ENCODE data around the gene DISP2. TPM values are rescaled to one million over a fixed set of nuclear protein-coding genes. Genes with fewer than 3 reads are reported as not detected.

The DISP2 gene
- total RNA-seq = under 1 TPM; 0.08 to 0.14 TPM

GRCh38 chr15:40357723-40358470 lies at the start of gene DISP2:
TSS of gene DISP2 (plus strand) at chr15:40358219. CDS start at chr15:40358322, 103 bp downstream.
- Mint-ChIP-seq H3K4me1 (peaks cover 6% of the 10 kb centered on the region), H3K36me3 (no peaks in the 10 kb centered on the region), H3K27me3 (peaks cover 3% of the 10 kb centered on the region), H3K4me3 (peak within 1 kb of the TSS; percentile 78), H3K27ac (no peak within 1 kb of the TSS), H3K9me3 (no peaks in the 10 kb centered on the region)
- DNase-seq = peak; percentile 93

GRCh38 chr15:40309344-40309862 lies 48.6 kb upstream of the DISP2 start:
- Mint-ChIP-seq H3K27me3 (no peaks in the 10 kb centered on the region), H3K4me1 (peaks cover 39% of the 10 kb centered on the region), H3K9me3 (no peaks in the 10 kb centered on the region), H3K27ac (peak overlapping the region; percentile 96), H3K4me3 (peak overlapping the region; percentile 94), H3K36me3 (no peaks in the 10 kb centered on the region)
- no peak for DNase-seq

- H3K9me3 Mint-ChIP-seq = no peaks in the 10 kb centered on the region
- peak; percentile 69 for DNase-seq
- H3K4me3 Mint-ChIP-seq = peak overlapping the region; percentile 94
- peak overlapping the region; percentile 96 for H3K27ac Mint-ChIP-seq
- peaks cover 37% of the 10 kb centered on the region for H3K4me1 Mint-ChIP-seq
- no peaks in the 10 kb centered on the region for H3K36me3 Mint-ChIP-seq
- H3K27me3 Mint-ChIP-seq = no peaks in the 10 kb centered on the region
These were observed 47.7 kb upstream of the DISP2 start for GRCh38 chr15:40310001-40310959.

- Mint-ChIP-seq H3K27ac (no peak overlapping the region), H3K4me1 (peaks cover 35% of the 10 kb centered on the region), H3K36me3 (no peaks in the 10 kb centered on the region), H3K4me3 (no peak overlapping the region), H3K9me3 (no peaks in the 10 kb centered on the region), H3K27me3 (no peaks in the 10 kb centered on the region)
- no peak for DNase-seq
These were observed 47.0 kb upstream of the DISP2 start for GRCh38 chr15:40310993-40311392.

GRCh38 chr15:40312370-40313158 lies 45.5 kb upstream of the DISP2 start:
- Mint-ChIP-seq H3K27ac (no peak overlapping the region), H3K9me3 (no peaks in the 10 kb centered on the region), H3K4me1 (peaks cover 25% of the 10 kb centered on the region), H3K27me3 (no peaks in the 10 kb centered on the region), H3K4me3 (no peak overlapping the region), H3K36me3 (no peaks in the 10 kb centered on the region)
- no peak for DNase-seq

GRCh38 chr15:40313531-40314398 lies 44.3 kb upstream of the DISP2 start:
- no peak for DNase-seq
- H3K4me3 Mint-ChIP-seq = no peak overlapping the region
- no peaks in the 10 kb centered on the region for H3K9me3 Mint-ChIP-seq
- H3K4me1 Mint-ChIP-seq = peaks cover 23% of the 10 kb centered on the region
- H3K36me3 Mint-ChIP-seq = no peaks in the 10 kb centered on the region
- no peaks in the 10 kb centered on the region for H3K27me3 Mint-ChIP-seq
- H3K27ac Mint-ChIP-seq = no peak overlapping the region

- Mint-ChIP-seq H3K36me3 (no peaks in the 10 kb centered on the region), H3K4me1 (peaks cover 14% of the 10 kb centered on the region), H3K27ac (no peak overlapping the region), H3K9me3 (no peaks in the 10 kb centered on the region), H3K27me3 (no peaks in the 10 kb centered on the region), H3K4me3 (no peak overlapping the region)
- DNase-seq = no peak
These were observed 43.2 kb upstream of the DISP2 start for GRCh38 chr15:40314723-40315276.

GRCh38 chr15:40316931-40317330 lies 41.1 kb upstream of the DISP2 start:
- no peaks in the 10 kb centered on the region for H3K36me3 Mint-ChIP-seq
- no peaks in the 10 kb centered on the region for H3K9me3 Mint-ChIP-seq
- H3K27ac Mint-ChIP-seq = no peak overlapping the region
- no peak overlapping the region for H3K4me3 Mint-ChIP-seq
- H3K27me3 Mint-ChIP-seq = no peaks in the 10 kb centered on the region
- peaks cover 13% of the 10 kb centered on the region for H3K4me1 Mint-ChIP-seq
- no peak for DNase-seq

- peaks cover 16% of the 10 kb centered on the region for H3K4me1 Mint-ChIP-seq
- H3K27me3 Mint-ChIP-seq = no peaks in the 10 kb centered on the region
- no peak for DNase-seq
- H3K9me3 Mint-ChIP-seq = no peaks in the 10 kb centered on the region
- H3K4me3 Mint-ChIP-seq = no peak overlapping the region
- H3K36me3 Mint-ChIP-seq = no peaks in the 10 kb centered on the region
- H3K27ac Mint-ChIP-seq = no peak overlapping the region
These were observed 40.4 kb upstream of the DISP2 start for GRCh38 chr15:40317580-40317979.

GRCh38 chr15:40320409-40320808 lies 37.6 kb upstream of the DISP2 start:
- Mint-ChIP-seq H3K36me3 (peaks cover 4% of the 10 kb centered on the region), H3K27me3 (no peaks in the 10 kb centered on the region), H3K9me3 (no peaks in the 10 kb centered on the region), H3K27ac (no peak overlapping the region), H3K4me3 (no peak overlapping the region), H3K4me1 (peaks cover 14% of the 10 kb centered on the region)
- no peak for DNase-seq

GRCh38 chr15:40320931-40321371 lies 37.1 kb upstream of the DISP2 start:
- H3K9me3 Mint-ChIP-seq = no peaks in the 10 kb centered on the region
- no peaks in the 10 kb centered on the region for H3K27me3 Mint-ChIP-seq
- peak; percentile 38 for DNase-seq
- no peak overlapping the region for H3K4me3 Mint-ChIP-seq
- peaks cover 8% of the 10 kb centered on the region for H3K36me3 Mint-ChIP-seq
- H3K27ac Mint-ChIP-seq = no peak overlapping the region
- peaks cover 20% of the 10 kb centered on the region for H3K4me1 Mint-ChIP-seq

GRCh38 chr15:40322531-40323238 lies 35.3 kb upstream of the DISP2 start:
- H3K27ac Mint-ChIP-seq = no peak overlapping the region
- DNase-seq = no peak
- H3K9me3 Mint-ChIP-seq = no peaks in the 10 kb centered on the region

More at GRCh38 chr15:40322531-40323238, 35.3 kb upstream of the DISP2 start:
- peak overlapping the region; percentile 69 for H3K4me3 Mint-ChIP-seq
- no peaks in the 10 kb centered on the region for H3K27me3 Mint-ChIP-seq
- H3K36me3 Mint-ChIP-seq = peaks cover 9% of the 10 kb centered on the region
- H3K4me1 Mint-ChIP-seq = peaks cover 28% of the 10 kb centered on the region

Data from activated naive CD8-positive, alpha-beta T cell treated with anti-CD3 and anti-CD28 coated beads for 36 hours (primary cell).